Measurements from ENCODE around the gene OR11L1. TPM values are rescaled to one million over a fixed set of nuclear protein-coding genes. Genes with fewer than 3 reads are reported as not detected.

OR11L1 gene
- total RNA-seq, 2 donors from 2014 or later = not detected

DNA sequence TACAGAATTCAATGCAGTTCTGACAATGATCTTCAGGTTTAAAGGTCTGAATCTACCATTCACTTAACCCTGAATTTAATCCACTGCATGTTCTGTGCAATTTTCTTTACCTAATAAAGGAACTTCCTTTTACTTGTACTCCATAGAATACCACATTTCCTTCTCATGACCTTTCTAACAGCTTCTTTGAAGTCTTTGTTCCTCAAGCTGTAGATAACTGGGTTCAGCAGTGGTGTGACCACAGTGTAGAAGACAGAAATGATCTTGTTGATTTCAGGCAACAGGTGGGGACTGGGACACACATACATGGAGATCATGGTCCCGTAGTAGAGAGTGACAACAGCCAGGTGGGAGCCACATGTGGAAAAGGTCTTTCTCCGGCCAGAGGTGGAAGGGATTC lies 878 bp downstream of the OR11L1 start:
- H3K9me3 ChIP-seq = no peaks in the 10 kb centered on the region
- H3K9ac ChIP-seq (ENCODE audit: low read depth in 2 of 2, low read length in 2 of 2) = no peak overlapping the region
- no peaks in the 10 kb centered on the region for H3K4me1 ChIP-seq
- no peaks in the 10 kb centered on the region for H3K36me3 ChIP-seq
- H3K27ac ChIP-seq = no peak overlapping the region
- DNase-seq = no peak
- TF ChIP-seq, protein P1, sequence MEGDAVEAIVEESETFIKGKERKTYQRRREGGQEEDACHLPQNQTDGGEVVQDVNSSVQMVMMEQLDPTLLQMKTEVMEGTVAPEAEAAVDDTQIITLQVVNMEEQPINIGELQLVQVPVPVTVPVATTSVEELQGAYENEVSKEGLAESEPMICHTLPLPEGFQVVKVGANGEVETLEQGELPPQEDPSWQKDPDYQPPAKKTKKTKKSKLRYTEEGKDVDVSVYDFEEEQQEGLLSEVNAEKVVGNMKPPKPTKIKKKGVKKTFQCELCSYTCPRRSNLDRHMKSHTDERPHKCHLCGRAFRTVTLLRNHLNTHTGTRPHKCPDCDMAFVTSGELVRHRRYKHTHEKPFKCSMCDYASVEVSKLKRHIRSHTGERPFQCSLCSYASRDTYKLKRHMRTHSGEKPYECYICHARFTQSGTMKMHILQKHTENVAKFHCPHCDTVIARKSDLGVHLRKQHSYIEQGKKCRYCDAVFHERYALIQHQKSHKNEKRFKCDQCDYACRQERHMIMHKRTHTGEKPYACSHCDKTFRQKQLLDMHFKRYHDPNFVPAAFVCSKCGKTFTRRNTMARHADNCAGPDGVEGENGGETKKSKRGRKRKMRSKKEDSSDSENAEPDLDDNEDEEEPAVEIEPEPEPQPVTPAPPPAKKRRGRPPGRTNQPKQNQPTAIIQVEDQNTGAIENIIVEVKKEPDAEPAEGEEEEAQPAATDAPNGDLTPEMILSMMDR (IDR thresholded peaks at IDR 0.05) = no peak
- H3K27me3 ChIP-seq = no peaks in the 10 kb centered on the region
- H3K4me3 ChIP-seq = no peak overlapping the region
- intact Hi-C loops (cut with DNase I) = no loop called here

DNA sequence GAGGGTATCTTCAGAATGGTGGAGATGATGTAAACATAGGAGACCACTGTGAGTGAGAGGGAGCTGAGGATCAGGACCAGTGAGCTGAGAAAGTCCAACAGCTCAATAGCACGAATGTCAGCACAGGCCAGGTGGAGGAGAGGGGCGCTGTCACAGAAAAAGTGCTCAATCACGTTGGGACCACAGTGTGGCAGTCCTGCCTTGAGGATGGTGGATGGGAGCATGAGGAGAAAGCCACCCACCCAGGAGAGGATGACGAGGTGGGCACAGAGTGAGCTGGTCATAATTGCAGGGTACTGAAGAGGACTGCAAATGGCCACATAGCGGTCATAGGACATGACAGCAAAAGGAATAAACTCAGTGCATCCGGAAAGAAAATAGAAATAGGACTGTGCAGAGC lies 8.1 kb downstream of the OR11L1 start:
- no peak for DNase-seq
- H3K9ac ChIP-seq (ENCODE audit: low read depth in 2 of 2, low read length in 2 of 2) = no peak overlapping the region

DNA sequence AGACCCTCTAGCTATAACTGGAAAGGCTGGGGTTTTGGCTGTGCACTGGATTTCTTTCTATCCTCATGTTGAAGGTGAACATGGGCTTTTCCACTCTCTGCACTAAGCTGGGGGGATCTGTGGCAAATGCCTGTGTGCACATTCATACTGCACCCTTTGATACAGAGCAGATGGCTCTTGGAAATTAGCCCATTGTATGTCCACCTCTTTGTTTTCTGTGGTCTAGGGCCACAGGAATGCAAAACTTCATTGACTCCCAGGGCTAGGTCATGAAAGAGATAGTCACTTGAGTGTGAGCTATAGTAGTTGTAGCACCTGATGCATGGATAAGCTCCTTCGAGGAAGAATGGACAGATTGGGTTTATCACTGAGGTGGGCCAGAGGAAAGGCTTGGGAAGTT lies 12.0 kb downstream of the OR11L1 start:
- no peak for DNase-seq
- intact Hi-C loops (cut with DNase I) = no loop called here
- H3K27ac ChIP-seq = no peak overlapping the region
- no peak overlapping the region for H3K4me3 ChIP-seq
- H3K36me3 ChIP-seq = no peaks in the 10 kb centered on the region
- no peaks in the 10 kb centered on the region for H3K27me3 ChIP-seq
- TF ChIP-seq, protein P1 (IDR thresholded peaks at IDR 0.05) = no peak
- H3K9me3 ChIP-seq = no peaks in the 10 kb centered on the region
- no peaks in the 10 kb centered on the region for H3K4me1 ChIP-seq
- no peak overlapping the region for H3K9ac ChIP-seq (ENCODE audit: low read depth in 2 of 2, low read length in 2 of 2)

More for the DNA sequence above, 8.1 kb downstream of the OR11L1 start:
- Histone ChIP-seq H3K4me1 (no peaks in the 10 kb centered on the region), H3K27me3 (no peaks in the 10 kb centered on the region), H3K9me3 (no peaks in the 10 kb centered on the region), H3K27ac (no peak overlapping the region), H3K36me3 (no peaks in the 10 kb centered on the region), H3K4me3 (no peak overlapping the region)
- TF ChIP-seq, protein P1 (IDR thresholded peaks at IDR 0.05) = no peak
- intact Hi-C loops (cut with DNase I) = no loop called here

DNA sequence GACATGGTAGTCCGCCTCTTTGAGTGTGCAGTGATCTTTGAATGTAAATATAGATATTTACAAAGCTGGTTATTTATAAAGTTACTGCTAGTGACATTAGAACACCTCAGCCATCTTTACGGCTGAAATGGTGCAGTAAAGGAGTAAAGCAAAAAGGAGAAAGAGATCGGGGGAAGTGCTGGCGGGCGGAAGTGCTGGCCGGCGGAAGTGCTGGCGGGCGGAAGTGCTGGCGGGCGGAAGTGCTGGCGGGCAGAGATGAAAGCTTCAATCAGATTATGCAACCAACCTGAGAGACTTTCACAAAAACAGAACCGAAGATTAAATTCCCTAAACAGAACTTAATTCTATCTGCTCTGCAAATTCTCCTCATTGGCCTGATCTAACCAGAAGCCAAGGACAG lies 16.3 kb downstream of the OR11L1 start:
- H3K27ac ChIP-seq = no peak overlapping the region
- H3K4me3 ChIP-seq = no peak overlapping the region
- no peak overlapping the region for H3K9ac ChIP-seq (ENCODE audit: low read depth in 2 of 2, low read length in 2 of 2)
- no peaks in the 10 kb centered on the region for H3K9me3 ChIP-seq
- intact Hi-C loops (cut with DNase I) = no loop called here
- no peak for DNase-seq
- H3K36me3 ChIP-seq = no peaks in the 10 kb centered on the region
- no peaks in the 10 kb centered on the region for H3K27me3 ChIP-seq
- TF ChIP-seq, protein P1 (IDR thresholded peaks at IDR 0.05) = no peak
- H3K4me1 ChIP-seq = no peaks in the 10 kb centered on the region

DNA sequence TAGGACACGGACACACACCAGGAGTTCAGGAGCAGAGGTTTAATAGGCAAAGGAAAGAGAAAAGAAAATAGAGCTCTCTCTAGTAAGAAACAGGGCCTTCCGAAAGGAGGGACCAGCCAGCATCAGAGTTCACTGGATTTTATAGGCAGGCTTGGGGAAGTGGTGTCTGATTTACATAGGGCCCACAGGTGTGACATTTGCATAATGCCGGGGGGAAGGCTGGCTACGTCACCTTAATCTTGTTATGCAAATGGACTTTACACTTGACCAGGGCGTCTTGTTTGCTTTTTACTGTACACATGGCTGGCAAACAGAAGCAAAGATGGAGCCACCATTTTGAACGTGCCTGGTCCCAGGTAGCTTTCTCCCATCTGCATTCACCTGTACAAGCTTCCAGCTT lies 17.7 kb downstream of the OR11L1 start, which contains the start of gene OR14A16:
Gene OR14A16 (minus strand): TSS at position 97 of the 400 bp plus-strand sequence. CDS start 8,390 bp downstream, outside the sequence.
- Histone ChIP-seq H3K9me3 (no peaks in the 10 kb centered on the region), H3K9ac (ENCODE audit: low read depth in 2 of 2, low read length in 2 of 2) (no peak within 1 kb of the TSS), H3K36me3 (no peaks in the 10 kb centered on the region), H3K27ac (no peak within 1 kb of the TSS), H3K27me3 (no peaks in the 10 kb centered on the region), H3K4me3 (no peak within 1 kb of the TSS), H3K4me1 (no peaks in the 10 kb centered on the region)
- intact Hi-C loops (cut with DNase I) = no loop called here
- TF ChIP-seq, protein P1 (IDR thresholded peaks at IDR 0.05) = no peak
- DNase-seq = no peak
